Measurements from ENCODE around the gene ESYT2.

GRCh38 chr7:158706710-158707590, 122.4 kb downstream of the ESYT2 start:
- TF ChIP-seq TAF1 (IDR thresholded peaks at IDR 0.05; ENCODE audit: borderline replicate concordance, low read depth, low read length) (no peak), POLR2A (IDR thresholded peaks at IDR 0.05; ENCODE audit: low read depth, low read length) (no peak)
